ENCODE measurements around the gene FLYWCH1. TPM values are rescaled to one million over a fixed set of nuclear protein-coding genes. Genes with fewer than 3 reads are reported as not detected.

Gene FLYWCH1
- total and polyA plus RNA-seq, 10 of the 15 experiments (the other 5 are each of a cell fraction or from before 2014, with no cell fraction given) = 0.47 to 33.8 (median 11.2) TPM

DNA sequence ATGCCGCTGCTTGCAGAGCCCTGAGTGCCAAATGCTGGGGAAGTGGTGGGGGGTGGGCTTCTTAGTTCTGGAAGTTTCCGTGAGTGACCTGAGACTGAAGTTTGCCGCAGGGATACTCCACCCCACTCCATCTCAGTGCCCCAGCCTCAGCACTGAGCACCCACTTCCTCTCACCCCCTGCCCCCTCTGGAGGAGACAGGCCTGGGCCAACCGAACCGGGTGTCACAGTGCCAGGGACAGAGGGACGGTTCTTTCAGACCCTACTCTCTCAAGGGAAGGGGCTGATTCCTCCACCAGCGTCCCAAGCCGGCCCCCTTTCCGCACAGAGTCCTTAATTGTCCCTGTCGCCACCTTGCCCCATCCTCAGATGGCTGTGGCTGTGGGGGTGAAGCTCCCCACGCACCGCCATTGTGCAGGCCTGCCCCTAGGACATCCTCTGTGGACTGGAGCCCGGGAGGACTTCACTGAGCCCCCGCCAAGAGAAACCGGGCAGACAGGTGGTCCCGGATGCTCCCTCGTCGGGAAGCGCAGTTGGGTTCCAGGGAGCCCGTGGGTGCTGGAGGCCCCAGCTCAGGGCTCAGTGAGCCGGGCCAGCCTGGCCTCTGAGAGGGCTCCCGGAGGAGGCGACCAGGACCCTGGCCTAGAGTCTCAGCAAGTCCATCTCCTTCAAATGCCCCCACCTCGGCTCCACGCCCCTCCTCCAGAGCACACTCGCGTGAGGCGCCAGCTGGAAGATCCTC is 50.8 kb downstream of the FLYWCH1 start:
- peaks cover 32% of the 10 kb centered on the region for H3K4me1 ChIP-seq (ENCODE audit: control insufficient read depth, insufficient read depth, low read length)
- H3K36me3 ChIP-seq (ENCODE audit: control insufficient read depth in 2 of 2, insufficient read depth in 2 of 2, low read length in 1 of 2) = no peaks in the 10 kb centered on the region
- no peak overlapping the region for H3K9ac ChIP-seq (ENCODE audit: control insufficient read depth, insufficient read depth, low read length)
- no peaks in the 10 kb centered on the region for H3K27me3 ChIP-seq (replicated peaks in 1 of 2; ENCODE audit: control insufficient read depth in 2 of 2, insufficient read depth in 2 of 2, low read length in 1 of 2)
- FAIRE-seq (no peak), DNase-seq (ENCODE audit: low read depth, low spot score) (no peak), ATAC-seq (no peak)
- ChIA-PET SMC1A (ENCODE audit: uncharacterized antibody, unreplicated experiment) (interaction anchor here (0.9 to 1.5 kb wide), 3 partner anchors 15 to 50 kb away, joined by 3 read pairs; no protein-coding TSS in a partner anchor), CTCF (interaction anchor here (0.7 to 4.7 kb wide), 6 partner anchors 11 to 94 kb away, joined by 3 to 20 read pairs (median 4); no protein-coding TSS in a partner anchor), POLR2A (interaction anchor here (0.6 kb wide), 1 partner anchor 69 kb away, joined by 3 read pairs; no protein-coding TSS in a partner anchor), RAD21 (ENCODE audit: unreplicated experiment) (interaction anchor here (0.6 kb wide), 1 partner anchor 42 kb away, joined by 3 read pairs; no protein-coding TSS in a partner anchor)
- no peaks in the 10 kb centered on the region for H4K20me1 ChIP-seq (ENCODE audit: control insufficient read depth, insufficient read depth)
- 22% methylated on average over 28 of the region's 28 CpGs for WGBS (ENCODE audit: insufficient coverage, insufficient replicate concordance, low lambda C conversion rate, missing lambda C conversion rate)
- intact Hi-C loops (cut with micrococcal nuclease; ENCODE audit: unreplicated experiment) (no loop called here), in situ Hi-C loops (cut with MboI) (no loop called here)
- no TSS peak for BruUV-seq (replicated peaks)
- H3K9me3 ChIP-seq (replicated peaks; ENCODE audit: control insufficient read depth, insufficient read depth, low read length) = no peaks in the 10 kb centered on the region
- H2AFZ ChIP-seq (ENCODE audit: control insufficient read depth, low read depth, low read length) = no peak overlapping the region
- TF ChIP-seq ZNF274 (IDR thresholded peaks at IDR 0.05; ENCODE audit: insufficient read depth, insufficient read length) = no peak
- TF ChIP-seq SMAD1 (IDR thresholded peaks at IDR 0.05; ENCODE audit: low read depth, partially characterized antibody) = no peak
- no peak for TF ChIP-seq NR2C2 (IDR thresholded peaks at IDR 0.05; ENCODE audit: borderline replicate concordance, control insufficient read depth, insufficient read length, low read depth)
- TF ChIP-seq YY1 (IDR thresholded peaks at IDR 0.05; ENCODE audit: low read depth, low read length) = no peak
- TF ChIP-seq GABPA (IDR thresholded peaks at IDR 0.05; ENCODE audit: low read depth) = no peak
- TF ChIP-seq STAT3 (IDR thresholded peaks at IDR 0.05; ENCODE audit: low read depth, low read length) = no peak
- TF ChIP-seq GATAD2B (conservative IDR thresholded peaks at IDR 0.05; ENCODE audit: low read depth) = no peak
- no peak for TF ChIP-seq JUNB (IDR thresholded peaks at IDR 0.05)
- TF ChIP-seq, protein P1, sequence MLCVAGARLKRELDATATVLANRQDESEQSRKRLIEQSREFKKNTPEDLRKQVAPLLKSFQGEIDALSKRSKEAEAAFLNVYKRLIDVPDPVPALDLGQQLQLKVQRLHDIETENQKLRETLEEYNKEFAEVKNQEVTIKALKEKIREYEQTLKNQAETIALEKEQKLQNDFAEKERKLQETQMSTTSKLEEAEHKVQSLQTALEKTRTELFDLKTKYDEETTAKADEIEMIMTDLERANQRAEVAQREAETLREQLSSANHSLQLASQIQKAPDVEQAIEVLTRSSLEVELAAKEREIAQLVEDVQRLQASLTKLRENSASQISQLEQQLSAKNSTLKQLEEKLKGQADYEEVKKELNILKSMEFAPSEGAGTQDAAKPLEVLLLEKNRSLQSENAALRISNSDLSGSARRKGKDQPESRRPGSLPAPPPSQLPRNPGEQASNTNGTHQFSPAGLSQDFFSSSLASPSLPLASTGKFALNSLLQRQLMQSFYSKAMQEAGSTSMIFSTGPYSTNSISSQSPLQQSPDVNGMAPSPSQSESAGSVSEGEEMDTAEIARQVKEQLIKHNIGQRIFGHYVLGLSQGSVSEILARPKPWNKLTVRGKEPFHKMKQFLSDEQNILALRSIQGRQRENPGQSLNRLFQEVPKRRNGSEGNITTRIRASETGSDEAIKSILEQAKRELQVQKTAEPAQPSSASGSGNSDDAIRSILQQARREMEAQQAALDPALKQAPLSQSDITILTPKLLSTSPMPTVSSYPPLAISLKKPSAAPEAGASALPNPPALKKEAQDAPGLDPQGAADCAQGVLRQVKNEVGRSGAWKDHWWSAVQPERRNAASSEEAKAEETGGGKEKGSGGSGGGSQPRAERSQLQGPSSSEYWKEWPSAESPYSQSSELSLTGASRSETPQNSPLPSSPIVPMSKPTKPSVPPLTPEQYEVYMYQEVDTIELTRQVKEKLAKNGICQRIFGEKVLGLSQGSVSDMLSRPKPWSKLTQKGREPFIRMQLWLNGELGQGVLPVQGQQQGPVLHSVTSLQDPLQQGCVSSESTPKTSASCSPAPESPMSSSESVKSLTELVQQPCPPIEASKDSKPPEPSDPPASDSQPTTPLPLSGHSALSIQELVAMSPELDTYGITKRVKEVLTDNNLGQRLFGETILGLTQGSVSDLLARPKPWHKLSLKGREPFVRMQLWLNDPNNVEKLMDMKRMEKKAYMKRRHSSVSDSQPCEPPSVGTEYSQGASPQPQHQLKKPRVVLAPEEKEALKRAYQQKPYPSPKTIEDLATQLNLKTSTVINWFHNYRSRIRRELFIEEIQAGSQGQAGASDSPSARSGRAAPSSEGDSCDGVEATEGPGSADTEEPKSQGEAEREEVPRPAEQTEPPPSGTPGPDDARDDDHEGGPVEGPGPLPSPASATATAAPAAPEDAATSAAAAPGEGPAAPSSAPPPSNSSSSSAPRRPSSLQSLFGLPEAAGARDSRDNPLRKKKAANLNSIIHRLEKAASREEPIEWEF (IDR thresholded peaks at IDR 0.05; ENCODE audit: insufficient replicate concordance, low read depth, low read length) = no peak
- no peak for TF ChIP-seq PAX8 (IDR thresholded peaks at IDR 0.05)
- no peak for TF ChIP-seq HCFC1 (IDR thresholded peaks at IDR 0.05; ENCODE audit: low read length)
- no peak for TF ChIP-seq CHD2 (IDR thresholded peaks at IDR 0.05; ENCODE audit: borderline replicate concordance, low read depth, low read length)
- no peak overlapping the region for H3K4me3 ChIP-seq
- H3K27ac ChIP-seq (ENCODE audit: control insufficient read depth, insufficient read depth) = no peak overlapping the region
- H3K79me2 ChIP-seq (ENCODE audit: control insufficient read depth, insufficient read depth, low read length) = no peaks in the 10 kb centered on the region
- H3K4me2 ChIP-seq (ENCODE audit: control insufficient read depth, insufficient read depth) = peak overlapping the region; percentile 48
